ENCODE measurements around the gene MBNL3.

Gene MBNL3

GRCh38 chrX:132331000-132331399 is 157.8 kb downstream of the MBNL3 start:
- TF ChIP-seq GATA2 (IDR thresholded peaks at IDR 0.05; ENCODE audit: low read depth, low read length) (no peak), GATA3 (IDR thresholded peaks at IDR 0.05; ENCODE audit: low read depth, low read length) (no peak)

DNA sequence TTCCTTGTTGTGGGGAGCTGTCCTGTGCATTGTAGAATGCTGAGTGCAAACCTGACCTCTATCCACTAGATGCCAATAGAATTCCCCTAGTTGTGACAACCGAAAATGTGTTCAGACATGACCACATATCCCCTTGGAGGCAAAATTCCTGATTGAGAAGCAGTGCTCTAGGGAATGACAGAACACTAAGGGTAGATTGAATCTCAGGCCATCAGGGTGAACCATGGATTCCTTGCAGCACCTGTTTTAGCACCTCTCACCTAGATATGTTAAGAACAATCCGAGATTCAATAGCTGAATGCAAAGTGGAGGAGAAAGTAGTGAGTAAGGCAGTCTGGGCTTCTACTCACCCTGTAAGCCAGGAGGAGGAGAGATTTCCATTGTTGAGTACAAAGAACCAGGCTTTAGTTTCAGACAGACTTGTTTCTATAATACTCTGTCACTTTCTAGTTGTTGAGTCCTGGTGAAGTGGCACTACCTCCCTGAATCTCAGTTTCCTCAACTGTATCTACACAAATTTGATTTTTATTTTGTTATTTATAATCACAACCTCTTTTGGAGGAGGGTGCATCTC is 158.6 kb downstream of the MBNL3 start:
- TF ChIP-seq GATA2 (IDR thresholded peaks at IDR 0.05; ENCODE audit: low read depth, low read length) (no peak), GATA3 (IDR thresholded peaks at IDR 0.05; ENCODE audit: low read depth, low read length) (no peak)
